Activated naive CD4-positive, alpha-beta T cell treated with anti-CD3 and anti-CD28 coated beads, Interleukin-2, amount 50 U/mL, for 16 hours (primary cell): ENCODE results near the gene NSD1.
"Not testable (repeated sequence)": the region's sequence is repeated elsewhere in the genome, so short reads cannot be mapped to it uniquely, and the experiment has no call there.

Experiments used
- DNase-seq: peaks from one replicate; pipeline ENCODE4 v3.0.0-alpha.2; 2020

Gene NSD1

DNA sequence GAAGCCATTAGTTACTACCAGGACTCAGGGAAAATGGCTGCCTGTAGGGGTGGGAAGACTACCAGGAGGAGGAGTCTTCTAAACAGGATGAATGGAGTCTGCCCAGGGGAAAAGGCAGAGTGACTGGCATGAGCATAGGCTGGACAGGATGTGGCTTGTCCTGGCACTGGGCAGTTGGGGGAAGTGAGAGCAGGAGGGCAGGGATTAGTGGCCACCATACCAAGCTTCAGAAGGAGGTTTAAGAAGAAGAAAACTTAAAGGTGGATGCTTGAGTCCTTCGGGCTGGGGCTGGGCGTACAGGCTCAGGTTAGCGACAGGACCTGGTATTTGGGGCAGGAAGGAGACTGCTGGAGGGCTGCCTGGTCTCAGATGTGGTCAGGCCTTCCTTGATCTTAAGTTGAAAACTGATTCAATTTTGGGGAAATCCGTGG lies 5.0 kb upstream of the NSD1 start:
- no peak for DNase-seq

DNA sequence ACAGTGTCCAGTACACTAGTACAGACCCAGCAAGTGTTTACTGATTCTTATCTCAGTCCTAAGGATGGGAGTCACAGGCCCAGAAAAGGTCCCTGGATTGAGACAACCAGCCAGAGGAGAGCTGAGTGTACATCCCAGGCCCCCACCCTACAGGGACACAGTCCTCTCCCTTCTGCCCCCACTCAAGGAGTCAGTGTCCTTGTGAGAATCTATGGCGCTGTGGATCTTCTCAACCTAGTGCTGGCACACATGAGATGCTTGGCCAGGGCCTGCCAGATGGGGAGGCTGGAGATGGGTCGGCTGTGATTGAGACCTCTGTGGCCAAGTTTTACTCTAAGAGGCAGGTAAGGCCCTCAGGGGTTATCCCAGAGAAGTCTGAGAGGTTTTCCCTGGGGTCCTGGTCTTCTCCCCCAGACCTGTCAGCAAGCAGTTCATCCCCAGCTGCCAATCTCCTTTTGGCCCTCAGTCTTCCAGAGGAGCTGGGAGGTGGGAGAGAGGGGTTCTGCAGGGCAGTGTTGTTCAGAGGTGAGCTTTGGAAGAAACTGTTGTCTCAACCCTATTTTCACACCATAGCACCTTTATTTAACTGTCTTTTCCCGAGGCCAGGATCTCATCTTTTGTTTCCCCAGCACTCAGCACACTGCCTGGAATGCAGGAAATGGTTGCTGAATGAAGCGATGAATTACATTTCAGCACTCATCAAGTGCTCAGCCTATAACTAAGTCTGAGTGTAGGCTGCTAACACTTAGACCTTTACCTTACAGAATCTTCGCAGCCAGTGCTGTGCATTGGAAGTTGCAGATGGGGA lies 3.2 kb upstream of the NSD1 start:
- no peak for DNase-seq

DNA sequence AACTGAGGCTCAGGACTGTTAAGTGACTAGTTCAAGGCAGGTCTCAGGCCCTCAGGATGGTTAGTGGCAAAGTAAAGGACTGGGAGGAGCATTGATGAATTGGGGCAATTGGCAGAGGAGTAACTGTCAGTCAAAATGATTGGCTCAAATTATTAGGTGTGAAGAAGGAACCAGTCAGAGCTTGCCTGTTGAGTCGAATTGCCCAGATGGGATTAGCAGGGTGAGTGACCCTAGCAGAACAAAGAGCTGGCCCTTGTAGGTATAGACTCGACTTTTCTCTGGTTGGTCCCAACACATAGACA lies 2.6 kb upstream of the NSD1 start:
- DNase-seq = no peak

DNA sequence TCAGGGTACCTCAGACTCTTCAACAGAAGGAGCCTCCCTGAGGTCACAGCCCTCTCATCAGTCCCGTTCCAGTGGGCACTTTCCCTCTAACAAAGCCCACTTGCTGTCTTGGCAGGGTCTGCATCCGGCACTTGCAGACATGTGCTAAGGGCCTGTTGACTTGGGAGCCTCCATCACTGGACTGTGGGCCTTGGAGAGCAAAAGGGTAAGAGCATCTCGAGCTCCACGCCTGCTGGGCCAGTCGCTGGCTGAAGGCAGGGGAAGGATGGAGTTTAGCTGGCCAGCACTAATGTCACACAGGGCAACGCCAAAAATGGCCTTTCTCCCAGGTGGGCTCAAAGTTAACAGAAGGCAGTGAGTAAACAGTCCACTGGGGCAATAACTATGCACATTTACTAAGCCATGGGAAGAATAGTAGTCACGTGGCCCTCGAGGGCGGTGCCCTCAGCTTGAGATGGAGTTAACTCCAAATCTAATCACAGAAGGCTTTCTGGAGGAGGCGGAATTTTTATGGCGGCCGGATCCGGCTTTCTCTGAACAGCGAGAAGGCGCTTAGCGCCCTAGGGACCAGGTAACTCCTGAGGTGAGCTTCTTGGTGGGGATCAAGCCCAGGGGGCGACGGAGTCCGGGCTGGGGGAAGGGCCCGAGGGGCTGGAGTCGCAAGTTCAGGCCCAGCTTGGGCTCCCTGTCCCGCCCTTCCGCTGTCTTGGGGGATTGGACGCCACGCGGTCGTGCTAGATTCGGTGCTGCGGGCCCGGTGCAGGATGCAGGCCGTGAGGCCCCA lies 2.0 kb upstream of the NSD1 start:
- DNase-seq = no peak

DNA sequence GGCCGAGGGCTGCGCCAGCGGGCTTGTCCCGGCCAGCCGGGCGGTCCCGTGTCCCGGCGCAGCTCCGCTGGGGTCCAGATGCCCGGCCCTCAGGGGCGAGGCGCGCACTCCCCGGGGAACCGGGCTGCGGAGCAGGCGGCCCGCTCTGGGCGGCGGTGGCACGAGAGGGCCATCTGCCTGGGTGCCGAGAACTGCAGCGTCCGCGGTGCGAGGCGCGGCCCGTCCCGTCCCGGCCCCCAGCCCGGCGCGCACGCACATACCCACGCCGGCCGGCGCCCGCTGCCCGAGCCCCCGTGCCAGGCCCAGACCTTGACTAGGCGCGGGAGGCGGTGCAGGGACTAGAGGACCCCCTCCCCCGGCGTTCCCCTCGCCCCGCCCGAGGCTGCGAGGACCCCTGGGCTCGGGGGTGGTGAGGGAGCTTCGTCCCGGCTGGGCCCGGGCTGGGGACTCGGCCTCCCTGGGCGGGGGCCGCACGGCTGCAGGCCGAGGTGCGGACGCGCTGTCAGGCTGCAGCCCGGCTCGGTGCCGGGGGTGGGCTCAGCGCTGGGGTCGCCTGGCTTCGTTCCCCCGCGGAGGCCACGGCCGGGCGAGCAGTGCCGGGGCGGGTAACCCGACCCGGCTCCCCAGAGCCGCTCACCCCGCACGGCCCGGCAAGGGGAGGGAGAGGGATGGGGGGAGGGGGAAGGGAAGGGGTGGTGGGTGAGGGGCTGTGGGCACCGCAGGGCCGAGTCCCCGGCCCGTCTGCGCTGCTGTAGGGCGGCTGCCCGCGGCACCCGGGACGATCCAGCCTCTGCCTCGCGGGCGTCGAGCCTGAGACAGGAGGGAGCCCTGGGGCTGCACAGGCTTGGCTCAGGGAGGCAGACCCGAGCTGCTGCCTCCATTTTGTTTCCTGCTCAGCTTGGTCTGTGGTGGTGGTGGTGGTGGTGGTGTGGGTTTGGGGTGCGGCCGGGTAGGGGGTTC lies 1.2 kb upstream of the NSD1 start:
- DNase-seq = peak; percentile 50

DNA sequence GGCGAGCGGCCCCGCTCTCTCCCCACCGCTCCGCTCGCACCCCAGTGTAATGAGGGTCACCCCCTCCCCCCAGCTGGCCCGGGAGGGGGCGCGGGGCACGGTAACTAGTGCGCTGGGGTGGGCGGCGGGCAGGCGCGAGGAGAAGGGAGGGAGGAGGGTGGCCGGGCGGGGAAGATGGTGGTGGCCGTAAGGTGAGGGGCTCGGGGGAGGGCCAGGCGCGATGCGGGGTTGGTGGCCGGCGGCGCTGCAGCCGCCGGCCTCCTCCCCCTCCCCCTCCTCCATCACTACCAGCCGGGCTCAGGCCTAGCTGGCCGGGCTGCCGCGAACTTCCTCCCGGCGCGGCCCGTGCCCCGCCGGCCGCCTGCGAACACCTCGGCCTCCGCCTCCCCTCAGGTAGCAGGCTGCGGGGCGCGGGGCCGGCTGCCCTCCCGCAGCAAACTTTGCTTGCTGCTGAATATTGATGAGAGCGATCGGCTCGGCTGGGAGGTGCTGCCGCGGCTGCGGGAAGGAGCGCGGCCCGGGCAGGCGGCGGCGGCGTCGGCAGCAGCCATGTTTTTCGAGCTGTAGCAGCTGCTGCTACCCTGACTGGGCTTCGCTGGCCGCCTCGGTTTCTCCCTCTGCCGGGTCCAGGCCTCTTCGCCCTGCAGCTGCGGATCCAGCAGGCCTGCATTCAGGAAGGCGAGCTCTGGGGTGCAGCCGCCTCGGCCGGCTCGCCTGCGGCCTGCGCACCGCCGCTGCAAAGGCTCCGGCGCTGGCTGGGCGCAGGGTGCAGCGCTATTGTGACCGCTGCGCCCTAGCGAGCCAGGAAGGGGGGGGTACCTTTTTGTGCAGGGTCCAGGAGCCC lies 502 bp downstream of the NSD1 start:
- DNase-seq = peak; percentile 53

DNA sequence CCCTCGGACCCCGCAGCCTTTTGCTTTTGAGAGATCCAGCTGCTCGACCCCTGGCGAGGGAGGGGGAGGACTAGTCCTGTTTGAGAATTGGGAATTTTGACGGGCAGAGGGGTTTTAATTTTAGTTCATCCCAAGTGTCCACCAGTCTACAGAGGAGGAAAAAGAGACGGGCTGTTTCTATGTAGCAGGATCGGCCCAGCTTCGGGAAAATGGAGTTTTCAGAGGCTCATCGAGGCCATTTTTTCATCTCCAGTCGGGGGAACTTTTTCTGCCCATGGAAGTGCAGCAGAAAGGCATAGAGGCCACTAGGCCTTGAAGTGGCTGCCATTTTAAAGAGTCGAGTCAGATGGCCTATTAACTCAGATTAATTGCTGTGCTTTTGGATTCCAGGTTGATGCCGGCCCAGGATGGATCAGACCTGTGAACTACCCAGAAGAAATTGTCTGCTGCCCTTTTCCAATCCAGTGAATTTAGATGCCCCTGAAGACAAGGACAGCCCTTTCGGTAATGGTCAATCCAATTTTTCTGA lies 1.2 kb downstream of the NSD1 start:
- no peak for DNase-seq

DNA sequence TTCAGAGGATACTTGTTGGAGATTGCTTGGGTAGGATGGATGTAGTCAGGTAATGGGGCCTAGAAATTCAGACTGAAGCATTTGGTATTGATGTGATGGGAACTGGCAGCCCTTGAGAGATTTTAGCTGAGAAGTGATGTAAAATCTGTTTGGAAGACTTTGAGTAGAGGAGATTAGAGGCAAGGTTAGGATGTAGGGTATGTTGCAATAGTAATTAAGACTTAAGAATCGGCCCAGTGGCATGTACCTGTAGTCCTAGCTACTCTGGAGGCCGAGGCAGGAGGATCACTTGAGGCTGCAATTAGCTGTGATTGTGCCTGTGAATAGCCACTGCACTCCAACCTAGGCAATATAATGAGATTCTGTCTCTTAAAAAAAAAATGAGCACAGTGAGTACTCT lies 6.7 kb downstream of the NSD1 start:
- DNase-seq = no peak

DNA sequence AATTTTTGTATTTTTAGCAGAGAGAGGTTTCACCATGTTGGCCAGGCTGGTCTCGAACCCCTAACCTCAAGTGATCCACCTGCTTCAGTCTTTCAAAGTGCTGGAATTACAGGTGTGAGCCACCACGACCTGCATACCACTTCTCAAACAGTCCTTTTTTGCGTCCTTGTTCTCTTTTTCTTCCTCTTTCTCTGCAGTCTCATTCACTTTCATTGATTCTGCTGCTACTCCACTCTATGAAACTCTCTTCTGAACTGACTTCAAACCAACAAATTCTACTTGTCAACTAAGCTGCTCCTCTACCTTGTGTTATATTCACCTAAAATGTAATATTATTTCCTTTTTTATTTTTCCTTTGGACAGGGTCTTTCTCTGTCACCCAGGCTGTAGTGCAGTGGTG lies 7.9 kb downstream of the NSD1 start:
- DNase-seq = no peak

DNA sequence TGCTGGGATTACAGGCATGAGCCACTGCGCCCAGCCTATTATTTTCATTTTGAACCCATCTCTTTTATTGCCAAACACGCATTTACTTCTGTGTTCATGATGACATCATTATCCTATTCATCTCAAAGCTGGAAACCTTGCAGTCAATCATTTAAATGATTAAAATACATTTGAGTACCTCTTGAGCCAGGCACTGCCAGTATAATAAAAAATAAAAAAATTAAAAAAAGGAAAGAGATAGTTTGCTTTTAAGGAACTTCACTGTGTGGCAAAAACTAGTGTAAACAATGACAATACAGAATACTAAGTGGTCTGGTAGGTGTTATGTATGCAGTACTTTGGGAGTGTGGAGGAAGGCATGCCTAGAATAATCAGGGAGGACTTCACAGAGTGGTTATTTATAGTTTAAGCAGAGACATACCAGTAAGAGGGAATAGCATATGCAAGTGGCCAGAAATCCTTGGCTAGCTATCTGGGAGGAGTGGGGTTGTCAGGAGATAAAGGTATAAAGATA lies 8.6 kb downstream of the NSD1 start:
- DNase-seq = no peak

DNA sequence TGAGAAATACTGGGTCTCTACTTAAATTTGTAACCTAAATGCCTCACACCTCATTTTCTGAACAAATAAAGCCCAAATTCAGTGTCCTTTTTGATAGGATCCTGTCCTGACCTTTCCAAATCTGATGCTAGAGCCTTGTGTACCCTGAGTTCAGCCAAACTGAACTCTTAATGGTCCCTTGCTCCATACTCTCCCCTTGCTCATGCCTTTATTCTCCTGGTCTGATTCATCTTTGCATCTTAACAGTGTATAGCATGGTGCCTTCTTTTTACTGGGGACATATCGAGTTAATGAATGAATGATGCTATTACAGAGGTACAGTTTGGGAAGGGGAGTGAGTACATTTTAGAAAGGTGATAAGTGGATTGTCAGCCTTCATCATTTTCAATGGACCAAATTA lies 9.2 kb downstream of the NSD1 start:
- DNase-seq = no peak

DNA sequence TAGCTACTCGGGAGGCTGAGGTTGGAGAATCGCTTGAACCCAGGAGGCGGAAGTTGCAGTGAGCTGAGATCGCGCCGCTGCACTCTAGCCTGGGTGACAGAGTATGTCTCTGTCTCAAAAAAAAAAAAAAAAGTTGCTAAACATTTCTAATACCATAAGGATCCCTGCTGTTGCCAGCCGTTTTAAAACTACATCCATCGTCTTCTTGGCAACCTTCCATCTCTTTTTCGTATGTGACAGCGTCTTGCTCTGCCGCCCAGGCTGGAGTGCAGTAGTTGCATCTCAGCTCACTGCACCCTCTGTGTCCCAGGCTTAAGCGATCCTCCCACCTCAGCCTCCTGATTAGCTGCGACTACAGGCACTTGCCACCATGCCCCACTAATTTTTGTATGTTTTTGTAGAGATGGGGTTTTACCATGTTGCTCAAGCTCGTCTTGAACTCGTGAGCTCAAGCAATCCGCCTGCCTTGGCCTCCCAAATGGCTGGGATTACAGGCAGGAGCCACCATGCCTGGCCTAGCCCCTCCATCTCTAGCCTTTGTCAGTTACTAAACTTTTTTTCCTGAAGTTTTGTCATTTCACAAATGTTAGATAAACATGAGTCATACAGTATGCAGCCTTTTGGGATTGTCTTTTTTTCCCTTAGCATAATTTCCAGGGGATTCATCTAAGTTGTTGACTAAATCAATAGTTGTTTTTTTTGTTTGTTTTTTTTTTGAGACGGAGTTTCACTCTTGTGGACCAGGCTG lies 13.5 kb downstream of the NSD1 start:
- DNase-seq = no peak

DNA sequence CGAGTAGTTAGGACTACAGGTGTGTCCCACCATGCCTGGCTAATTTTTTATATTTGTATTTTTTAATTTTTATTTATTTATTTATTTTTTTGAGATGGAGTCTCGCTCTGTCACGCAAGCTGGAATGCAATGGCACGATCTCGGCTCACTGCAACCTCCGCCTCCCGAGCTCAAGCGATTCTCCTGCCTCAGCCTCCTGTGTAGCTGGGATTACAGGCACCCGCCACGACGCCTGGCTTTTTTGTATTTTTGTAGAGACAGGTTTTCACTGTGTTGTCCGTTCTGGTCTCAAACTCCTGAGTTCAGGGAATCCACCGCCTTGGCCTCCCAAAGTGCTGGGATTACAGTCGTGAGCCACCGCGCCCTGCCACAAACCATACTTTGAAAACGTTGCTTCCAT lies 16.5 kb downstream of the NSD1 start:
- DNase-seq = not testable (repeated sequence)

DNA sequence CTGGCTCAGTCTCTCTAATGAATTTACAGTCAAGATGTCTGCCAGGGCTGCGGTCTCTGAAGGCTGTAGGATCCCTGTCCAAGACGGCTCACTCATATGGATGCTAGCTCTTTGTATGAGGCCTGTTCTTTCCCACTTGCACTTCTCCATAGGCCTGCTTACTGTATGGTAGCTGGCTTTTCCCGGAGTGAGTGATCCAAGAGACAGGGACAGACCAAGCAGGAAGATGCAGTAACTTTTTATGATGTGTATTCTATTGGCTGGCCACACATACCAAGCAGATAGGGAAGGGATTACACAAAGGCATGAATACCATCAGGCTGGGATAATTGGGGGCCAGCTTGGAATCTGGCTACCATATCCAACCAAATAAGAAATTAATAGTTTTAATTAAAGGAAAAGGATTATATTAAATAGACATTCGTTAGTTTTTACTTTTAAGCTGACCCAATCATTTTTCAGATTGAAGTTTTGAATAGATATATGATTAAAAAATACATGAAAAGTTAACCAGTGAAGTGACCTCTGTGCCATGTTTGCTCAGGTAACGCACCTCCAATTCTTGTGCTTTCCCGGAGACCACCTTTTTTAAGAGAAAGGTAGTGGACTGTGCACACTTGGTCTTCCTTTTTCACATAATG lies 20.6 kb downstream of the NSD1 start:
- DNase-seq = no peak

DNA sequence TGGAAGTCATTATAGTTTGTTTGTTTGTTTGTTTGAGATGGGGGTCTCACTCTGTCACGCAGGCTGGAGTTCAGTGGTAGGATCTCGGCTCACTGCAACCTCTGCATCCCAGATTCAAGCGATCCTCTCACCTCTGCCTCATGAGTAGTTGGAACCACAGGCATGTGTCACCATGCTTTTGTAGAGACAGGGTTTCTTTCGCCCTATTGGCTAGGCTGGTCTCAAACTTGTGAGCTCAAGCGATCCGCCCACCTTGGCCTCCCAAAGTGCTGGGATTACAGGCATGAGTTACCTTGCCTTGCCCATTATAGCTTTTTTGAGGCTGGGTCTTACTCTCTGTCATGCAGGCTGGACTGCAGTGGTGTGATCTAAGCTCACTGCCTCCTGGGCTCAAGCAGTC lies 28.8 kb downstream of the NSD1 start:
- no peak for DNase-seq

DNA sequence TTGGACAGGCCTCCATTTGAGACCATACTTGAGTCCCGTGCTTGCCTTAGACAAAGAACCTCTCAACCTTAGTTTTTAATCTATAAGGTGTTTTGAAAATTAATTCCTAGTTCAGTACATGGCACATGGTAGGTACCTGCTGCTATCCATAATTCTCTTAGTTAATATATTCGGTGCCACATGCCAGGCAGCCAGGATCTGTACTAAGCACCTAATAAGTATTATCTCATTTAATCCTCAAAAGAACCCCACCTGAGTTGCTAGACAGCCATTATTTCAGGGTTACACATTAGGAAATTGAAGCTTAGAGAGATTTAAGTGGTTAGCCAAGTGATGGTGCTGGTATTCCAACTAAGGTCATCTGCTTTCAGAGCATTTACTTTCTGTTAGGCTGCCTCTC lies 29.9 kb downstream of the NSD1 start:
- DNase-seq = no peak

DNA sequence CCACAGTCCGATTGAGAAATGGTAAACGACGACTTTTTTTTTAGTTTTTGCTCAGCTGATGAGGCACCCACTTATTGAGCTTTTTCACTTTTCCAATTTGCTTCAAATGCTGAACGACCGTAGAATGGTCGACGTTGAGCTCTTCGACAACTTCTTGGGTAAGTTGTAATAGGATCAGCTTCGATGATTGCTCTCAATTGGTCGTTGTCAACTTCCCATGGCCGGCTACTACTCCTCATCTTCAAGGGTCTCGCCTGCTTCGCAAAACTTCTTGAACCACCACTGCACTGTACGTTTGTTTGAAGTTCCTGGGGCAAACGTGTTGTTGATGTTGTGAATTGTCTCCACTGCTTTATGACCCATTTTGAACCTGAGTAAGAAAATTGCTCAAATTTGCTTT lies 35.7 kb downstream of the NSD1 start:
- no peak for DNase-seq

DNA sequence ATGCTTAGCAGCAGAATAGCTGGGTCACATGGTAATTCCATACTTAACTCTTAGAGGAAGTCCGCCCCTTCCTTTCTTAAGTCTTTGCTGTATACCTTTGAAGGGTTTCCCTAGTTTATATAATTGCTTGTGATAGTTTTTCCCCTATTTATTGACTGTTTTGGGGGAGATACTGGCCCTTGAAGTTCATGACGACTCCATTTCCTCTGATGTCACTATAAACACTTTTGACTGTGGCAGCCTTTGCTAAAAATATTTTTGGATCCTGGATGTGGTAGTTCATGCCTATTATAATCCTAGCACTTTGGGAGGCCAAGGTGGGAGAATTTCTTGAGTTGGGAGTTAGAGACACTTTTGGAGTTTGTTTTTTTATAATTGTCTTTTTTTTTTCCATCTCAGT lies 38.4 kb downstream of the NSD1 start:
- DNase-seq = no peak

DNA sequence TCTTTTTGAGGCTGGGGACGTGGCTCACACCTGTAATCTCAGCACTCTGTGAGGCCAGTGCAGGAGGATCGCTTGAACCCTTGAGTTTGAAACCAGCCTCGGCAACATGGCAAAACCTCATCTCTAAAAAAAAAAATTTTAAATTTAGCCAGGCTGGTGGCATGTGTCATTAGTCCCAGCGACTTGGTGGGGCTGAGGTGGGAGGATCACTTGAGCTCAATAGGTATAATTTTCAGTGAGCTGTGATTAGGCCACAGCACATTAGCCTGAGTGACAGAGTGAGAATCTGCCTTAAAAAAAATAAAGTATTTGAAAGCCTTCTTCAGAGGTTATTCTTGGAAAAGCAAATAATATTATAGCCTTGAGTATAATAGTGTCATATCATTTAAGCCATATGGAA lies 41.8 kb downstream of the NSD1 start:
- no peak for DNase-seq

DNA sequence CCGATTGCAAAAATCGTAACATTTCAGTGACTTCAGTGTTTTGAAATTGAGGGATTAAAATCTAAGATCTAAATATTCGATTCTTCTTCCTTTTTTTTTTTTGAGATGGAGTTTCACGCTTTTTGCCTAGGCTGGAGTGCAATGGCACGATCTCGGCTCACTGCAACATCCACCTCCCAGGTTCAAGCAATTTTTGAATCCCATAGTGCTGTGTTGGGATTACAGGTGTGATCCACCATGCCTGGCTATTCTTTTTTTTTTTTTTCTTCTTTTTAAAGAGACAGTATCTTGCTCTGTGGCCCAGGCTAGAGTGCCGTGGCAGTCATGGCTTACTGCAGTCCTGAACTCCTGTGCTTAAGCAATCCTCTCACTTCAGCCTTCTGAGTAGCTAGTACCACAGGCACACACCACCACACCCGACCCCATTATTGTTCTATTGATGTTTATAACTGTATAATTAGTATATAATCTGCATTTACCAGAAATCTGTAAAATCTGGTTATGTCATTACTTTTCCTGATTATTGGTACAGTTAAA lies 42.7 kb downstream of the NSD1 start:
- DNase-seq = no peak
